GM19467 (cell line): ENCODE measurements around the gene GPR39.

Experiments used
- ATAC-seq: cut with Tn5 transposase; IDR thresholded peaks from one replicate; pipeline ENCODE4 v1.9.1; 2021; ENCODE audit warnings: mild to moderate bottlenecking, moderate library complexity; ENCODE audit not compliant: unreplicated experiment

GPR39 gene

DNA sequence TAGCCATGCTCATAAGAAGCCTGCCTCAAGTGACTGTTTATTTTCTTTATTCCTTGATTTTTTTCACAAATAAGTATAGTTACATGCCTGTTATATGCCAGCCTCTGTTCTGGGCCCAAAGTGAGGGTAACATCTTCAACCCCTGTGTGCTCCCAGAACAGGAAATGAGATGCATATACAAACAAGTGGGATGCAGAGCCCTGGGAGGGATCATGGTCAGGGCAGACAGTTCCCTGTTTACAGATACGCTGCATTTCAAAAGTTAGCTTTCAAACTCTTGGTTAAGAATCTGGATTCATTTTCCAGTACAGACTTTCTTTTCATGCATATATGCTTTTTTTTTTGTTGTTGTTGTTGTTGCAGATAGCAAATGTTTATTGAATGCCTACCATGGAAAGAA is 24.4 kb downstream of the GPR39 start:
- no peak for ATAC-seq

DNA sequence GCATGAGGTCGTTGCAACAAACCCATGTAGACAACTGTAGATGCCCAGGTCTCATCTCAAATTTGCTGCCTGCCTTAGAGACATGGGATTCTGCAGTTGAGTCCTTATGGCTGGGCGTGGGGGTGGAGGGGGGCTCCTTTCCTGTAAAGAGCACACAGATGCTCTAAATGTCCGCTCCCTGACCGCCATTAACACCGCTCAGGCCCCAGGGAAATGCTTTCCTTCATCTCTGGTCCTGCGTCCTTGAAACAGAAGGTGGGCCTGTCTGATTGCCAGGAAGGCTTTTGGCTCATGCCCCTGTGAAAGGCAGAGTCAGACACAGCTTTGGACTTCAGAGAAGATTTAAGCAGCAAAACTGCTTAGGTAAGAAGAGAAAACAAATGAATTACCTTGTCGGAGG is 25.7 kb downstream of the GPR39 start:
- ATAC-seq: no peak

DNA sequence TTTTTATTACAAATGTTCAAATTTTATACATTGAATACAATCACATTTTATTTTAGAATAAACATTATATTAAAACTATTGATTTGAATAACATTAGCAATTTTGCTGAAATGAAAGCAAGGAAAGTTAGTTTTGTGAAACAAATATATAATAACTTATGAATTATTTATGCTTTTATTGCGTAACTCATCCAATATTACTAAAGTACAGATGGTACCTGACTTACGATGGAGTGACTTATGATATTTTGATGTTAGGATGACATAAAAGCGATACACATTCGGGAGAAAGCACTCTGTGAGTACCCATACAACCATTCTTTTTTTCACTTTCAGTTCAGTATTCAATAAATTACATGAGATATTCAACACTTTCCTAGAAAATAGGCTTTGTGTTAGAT is 26.5 kb downstream of the GPR39 start:
- no peak for ATAC-seq

DNA sequence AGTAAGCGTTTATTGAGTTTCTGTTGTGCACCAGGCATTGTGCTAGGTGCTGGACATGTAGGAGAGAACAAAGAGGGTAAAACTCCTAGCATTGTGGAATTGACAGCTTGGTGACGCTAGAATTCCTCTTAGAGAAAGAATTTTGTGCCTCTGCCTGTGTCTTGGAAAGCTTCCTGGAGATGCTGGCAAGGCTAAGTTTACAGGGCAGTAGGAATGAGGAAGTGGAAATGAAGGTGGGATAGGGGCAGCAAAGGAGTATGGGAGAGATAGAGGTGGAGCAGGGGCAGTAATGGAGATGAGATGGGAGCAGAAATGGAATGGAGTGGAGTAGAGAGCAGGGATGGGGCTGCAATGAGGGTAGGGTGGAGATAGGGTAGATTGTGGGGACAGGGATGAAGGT is 29.8 kb downstream of the GPR39 start:
- ATAC-seq: no peak

DNA sequence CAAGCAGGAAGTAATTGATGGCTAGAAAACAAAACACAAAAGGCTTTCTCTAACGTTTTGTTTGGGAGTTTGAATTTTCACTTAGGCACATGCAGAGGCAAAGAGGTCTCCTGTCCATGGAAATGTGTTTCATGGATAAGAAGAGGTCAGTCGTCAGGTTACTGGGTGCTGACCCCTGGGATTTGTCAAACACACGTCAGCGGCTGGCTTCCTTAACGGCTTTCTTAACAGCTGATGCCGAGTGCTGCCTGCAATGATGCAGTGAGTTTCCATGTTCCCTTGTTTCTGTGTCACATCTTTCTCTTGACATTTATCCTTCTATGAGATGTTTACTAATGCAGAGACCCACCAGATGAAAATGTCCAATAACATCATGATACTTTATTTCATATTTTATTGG is 31.7 kb downstream of the GPR39 start:
- ATAC-seq: no peak

DNA sequence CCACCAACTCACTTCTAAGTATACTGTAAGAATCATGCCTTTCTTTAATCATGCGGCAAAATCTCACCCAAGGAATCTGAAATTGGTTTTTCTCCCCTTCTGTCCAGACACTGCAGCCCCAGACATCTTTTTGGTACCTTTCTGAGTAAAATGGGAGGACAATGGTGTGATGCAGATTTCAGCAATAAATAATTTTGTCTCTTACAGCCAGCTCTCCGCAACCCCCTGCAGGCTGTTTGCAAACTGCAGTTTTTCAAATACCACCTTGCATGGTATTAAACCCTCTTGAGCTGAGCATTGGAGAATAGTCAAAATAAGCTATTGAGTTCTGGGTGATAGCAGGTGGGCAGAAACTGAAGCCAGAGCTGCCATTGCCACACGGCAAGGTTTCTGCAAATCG is 32.2 kb downstream of the GPR39 start:
- ATAC-seq: no peak

DNA sequence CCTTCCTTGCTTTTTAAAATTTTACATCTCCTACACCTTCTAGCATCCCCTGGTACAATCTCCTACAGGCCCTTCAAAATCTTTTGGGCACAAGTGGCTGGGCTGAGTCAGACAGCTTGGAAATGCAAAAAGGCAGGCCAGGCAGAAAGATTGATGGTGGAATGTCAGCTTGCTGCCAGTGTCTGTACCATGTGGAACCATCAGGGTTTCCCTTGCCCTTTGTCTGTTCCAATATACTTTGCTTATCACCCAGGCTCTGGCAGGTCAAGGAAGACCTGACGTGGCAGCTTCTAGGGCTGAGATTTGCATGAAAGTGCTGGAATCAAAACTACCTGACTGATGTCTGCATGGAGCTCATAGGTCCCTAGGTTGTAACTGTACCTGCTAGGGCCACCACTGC is 33.3 kb downstream of the GPR39 start:
- no peak for ATAC-seq

DNA sequence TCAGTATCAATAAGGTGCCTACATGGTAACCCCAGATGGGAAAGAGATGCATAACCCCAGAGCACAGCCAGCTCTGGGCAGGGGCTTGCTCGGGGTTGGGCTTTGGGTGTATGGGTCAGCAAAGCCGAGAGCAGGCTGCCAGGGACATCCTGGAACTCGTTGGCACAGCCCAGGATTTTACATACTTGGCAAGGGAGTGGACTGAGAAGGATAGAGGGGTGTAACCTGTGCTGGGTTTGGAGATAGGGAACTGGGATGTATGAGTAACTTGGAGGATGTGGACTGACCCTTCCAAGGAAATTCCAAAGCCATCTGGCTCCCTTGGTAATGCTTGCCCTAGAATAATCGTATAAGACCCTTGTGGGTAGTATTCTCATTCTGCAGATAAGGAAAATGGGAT is 44.2 kb downstream of the GPR39 start:
- no peak for ATAC-seq

DNA sequence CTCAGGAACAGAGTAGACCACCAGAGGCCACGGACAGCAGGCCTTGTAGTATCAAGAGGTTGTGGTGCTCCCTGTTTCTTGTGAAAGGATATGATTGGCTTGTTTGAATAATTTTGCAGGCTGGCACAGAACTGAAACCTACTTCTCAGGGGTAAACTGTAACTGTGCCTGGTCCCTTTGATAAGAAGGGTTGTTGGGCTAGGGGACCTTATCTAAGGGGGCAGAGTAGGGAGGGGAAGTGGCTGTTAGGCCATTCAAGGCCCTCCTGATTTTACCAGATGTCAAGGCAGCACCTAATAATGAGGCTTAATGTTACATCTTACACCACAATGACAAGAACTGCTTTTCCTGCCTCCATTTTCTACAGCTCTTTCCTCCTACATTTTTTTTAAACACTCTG is 45.6 kb downstream of the GPR39 start:
- ATAC-seq: no peak

DNA sequence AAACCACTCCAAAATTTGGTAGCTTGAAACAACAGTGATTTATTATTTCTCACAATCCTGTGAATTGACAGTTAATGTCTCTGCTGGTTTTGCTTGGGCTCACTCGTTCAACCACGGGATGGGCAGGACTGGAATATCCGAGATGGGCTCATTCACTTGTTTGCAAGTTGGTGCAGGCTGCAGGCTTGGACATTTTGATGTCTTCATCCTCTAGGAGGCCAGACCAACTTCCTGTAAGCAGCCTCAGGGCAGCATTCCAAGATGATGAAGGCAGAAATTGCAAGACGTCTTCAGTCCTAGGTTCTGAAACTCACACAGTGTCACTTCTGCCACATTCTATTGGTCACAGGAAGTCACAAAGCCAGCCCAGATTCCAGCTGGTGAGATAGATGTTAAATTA is 47.1 kb downstream of the GPR39 start:
- no peak for ATAC-seq

DNA sequence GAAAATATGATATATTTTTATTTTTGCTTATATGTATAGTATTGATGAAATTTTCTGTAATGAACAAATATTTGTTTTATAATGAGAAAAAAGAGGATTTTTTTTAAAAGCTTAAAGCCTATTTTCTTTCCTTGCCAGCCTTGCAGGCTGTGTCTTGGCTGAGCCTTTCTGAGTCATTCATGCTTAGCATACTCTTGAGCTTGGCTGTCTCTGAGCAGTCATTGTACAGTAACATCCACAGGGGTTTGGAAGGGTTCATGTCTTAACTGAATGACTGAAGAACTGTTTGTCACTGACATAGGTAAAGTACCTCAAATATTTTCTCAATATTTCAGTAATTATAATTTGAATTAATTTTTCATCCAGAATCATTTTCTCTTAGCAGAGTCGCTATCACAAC is 49.3 kb downstream of the GPR39 start:
- ATAC-seq: no peak

DNA sequence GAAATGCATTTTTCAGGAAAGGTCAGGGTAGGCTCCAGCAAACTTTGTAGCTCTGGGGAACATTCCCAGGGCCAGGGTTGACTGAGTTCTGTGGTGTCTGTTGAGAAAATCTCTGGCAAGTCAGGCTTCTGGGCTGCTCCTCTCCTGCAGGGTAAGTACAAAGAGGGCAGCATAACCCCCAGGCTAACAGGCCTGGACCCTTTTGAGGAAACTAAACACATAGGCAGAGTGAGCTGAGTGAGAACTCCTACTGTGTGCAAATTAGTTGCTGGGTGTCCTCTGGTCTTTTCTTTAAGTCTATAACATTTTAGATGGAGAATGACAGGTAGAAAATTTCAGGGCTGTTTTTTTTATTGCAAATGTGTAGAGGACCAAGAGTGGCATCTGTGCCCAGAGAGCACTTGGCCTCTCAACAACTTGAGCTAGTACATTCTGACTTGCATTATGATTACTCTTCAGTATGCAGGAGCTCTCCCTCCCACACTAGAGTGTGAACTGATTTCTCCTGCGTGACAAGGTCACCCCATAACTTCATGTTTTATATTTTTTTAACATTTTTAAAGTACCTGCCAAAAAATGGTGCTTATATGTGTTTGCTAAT is 49.9 kb downstream of the GPR39 start:
- ATAC-seq: no peak

DNA sequence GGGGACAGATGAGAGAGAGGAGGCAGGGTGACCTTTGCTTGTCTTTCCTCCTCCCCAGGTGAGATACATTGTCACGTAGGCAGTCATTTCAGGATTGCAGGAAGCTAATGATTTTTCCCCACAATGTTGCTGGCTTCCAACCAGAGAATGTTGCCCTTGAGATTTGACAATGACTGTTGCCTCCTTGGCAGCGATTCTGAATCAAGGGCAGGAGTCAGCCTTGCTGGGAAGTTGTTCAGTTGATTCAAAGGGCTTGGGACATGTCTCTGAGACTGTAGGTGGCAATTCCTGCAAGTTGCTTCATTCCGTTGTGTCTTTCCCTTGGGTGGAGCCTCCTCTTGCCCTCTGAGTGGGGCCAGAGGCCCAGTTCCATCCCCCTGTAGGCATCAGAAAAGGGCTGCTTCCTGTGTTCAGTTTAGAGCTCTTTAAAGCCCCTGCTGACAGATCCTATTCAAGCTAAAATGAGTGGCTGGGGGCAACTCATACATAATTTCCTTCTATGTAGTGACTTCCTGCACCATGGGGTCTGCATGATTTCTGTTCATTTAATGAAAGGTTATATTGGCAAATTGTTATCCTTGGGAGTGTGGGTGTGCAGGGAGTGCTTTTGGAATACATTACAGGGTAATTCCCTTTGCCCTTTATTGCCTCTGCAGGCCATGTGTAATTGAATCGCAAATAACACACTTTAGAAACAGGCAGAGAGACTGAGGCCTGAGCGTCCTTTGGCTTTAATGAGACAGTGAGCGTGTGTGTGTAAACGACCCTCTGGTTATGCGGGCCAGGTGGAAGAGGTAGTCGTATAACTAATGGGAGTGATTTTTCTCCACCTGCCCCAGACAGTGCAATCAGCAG is 52.4 kb downstream of the GPR39 start:
- ATAC-seq: no peak

DNA sequence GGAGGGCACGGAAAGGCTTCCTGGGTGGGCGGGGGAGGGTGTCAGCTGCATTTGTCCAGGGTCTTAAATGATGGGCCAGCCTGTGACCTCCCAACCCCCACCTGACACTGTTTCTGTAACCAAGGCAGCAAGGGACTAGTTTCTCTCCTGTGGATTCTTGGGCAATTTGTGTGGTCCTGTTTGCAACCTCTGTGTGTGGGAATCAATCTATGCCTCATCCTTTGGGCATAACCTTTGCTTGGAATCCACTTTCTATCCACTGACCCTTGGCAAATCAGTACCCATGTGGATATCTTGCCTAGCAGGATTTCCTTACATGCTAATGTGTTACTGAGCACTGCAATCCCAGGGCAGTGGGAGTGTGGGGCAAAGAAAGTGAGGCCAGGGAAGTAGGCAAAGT is 54.1 kb downstream of the GPR39 start:
- ATAC-seq: no peak

DNA sequence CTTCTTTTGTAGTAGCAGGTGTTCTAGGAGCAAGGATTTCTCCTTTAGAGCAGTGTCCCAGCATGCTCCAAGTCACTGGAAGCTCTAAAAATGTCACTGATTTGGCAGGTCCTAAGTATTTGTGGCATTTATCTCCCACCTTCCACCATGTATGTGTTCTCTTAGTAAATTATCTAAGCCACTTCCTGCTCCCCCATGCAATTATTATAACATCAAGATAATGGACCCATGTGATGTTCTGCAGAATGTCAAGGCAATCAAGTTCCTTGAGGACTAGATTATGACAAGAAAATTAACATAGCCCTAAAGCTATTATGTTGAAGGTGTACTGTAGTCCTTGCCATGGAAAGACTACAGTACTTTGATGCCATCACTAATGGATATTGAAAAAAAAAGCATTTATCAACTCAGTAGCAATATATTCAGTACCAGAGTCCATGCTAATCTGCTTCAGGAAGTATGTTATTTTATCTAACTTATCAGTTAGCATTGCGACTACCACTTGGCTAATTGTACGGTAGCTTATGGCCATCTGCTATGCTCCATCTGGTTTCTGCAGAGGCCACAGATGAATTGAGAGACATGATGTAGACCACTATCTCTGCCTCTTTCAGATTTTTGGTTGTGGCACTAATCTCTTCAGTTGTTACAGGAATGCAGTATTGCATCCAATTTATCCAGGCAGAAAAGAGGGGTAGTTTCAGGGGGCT is 56.7 kb downstream of the GPR39 start:
- no peak for ATAC-seq

DNA sequence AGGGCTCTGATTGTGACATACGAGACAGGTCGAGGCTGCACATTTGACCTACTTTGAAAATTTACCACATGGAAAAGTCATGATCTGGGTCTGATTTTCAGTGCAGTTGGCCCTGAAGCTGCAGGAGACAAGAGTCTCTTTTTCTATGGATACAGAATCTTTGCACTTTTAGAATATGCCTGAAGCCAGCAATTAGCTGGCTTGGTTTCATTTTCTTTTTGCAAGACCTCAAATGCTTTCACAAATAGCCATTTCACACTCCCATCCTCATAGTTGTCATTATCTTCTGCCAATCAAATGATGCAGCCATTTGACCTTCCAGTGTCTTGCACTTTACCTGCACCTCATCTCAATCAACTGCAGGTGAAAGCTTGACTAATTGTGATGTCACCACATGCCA is 59.0 kb downstream of the GPR39 start:
- no peak for ATAC-seq

DNA sequence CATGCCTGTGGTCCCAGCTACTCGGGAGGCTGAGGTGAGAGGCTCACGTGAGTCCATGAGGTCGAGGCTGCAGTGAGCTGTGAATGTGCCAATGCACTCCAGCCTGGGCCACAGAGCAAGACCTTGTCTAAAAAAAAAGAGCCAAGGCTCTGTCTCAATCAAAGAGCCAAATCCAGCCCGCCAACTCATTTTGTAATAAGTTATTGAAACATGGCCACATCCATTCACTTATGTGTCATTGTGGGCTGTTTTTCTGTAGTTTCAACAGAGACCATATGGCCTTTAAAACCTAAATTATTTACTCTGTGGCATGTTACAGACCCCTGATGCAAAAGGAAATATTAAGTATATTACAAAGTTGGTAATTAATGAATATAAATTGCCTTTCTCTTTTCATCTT is 60.8 kb downstream of the GPR39 start:
- no peak for ATAC-seq

DNA sequence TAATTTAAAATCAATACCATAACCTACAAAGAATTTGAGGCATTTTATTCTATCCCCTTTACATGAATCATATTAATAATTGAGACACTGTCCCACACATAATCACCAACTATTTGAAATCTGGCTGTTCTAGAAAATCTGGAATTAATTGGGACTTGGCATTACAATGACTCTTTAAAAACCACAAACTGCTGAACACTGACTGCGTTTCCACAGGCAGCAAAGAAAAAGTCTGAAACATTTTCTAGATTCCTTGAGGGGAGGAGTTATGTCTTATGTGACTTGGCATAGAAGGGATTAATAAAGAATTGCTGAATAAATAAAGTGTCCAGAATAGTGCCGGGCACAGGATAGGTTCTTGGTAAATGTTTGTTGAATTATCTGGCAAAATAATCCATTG is 61.4 kb downstream of the GPR39 start:
- no peak for ATAC-seq

DNA sequence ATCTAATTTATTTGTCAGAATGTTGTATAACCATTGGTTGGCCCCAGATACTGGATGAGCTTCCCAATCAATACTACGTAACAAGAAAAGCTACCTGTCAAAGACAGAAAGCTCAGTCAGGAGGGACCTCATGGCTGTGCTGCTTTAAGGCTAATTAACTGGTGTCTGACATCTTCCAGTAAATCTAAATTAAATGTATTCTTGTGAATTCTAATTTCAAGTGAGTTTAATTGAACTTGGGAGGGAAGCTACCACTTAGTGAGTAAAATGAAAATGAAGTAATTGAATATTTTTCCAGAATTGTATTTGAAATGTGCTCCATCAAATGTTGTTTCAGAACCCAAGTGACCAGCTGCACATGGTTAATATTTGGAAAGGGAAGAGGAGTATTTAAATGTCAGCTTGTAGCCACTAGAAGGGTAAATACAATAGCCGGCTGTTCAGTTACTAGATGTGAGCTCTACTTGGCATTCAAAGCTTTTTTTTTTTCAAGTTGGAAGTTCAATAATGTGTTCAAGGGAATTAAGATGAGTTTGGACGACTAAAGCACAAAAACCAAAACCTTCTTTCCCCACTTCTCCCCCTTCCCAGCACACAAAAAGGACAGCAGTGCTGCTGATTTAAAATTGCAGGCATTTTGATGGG is 62.0 kb downstream of the GPR39 start:
- no peak for ATAC-seq

DNA sequence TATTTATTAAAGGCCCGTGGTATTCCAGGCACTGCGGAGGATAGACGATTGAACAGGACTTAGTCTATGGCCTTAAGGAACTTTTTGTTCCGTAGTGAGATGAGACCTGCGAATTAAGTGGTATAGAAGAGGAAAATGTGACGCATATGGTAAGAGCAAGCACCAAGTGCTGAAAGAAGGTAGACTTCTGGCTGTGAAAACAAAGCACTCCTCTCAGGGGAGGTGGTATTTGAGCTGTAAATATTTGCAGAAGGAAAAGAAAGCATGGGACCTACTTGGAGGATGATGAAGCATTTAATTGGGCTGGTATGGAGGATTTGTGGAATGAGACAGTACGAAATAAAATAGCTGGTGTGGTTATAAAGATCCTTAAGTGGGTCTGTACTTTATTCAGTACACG is 62.5 kb downstream of the GPR39 start:
- ATAC-seq: no peak

DNA sequence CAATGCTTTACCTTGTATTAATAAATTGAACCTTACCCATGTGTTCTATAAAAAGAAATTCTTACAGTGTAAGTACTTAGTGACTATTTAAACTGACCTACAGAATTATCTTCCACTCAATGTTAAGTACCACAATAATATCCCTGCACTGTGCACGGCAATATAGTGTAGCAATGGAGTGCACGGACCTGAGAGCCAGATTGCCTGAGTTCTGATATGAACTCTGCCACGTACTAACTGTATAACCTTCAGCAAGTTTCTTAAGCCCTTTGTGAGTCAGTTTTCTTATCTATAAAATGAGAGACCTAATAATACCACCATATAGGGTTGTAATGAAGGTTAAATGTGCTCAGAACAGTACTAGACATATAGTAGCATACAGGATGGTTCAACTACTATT is 66.2 kb downstream of the GPR39 start:
- no peak for ATAC-seq

DNA sequence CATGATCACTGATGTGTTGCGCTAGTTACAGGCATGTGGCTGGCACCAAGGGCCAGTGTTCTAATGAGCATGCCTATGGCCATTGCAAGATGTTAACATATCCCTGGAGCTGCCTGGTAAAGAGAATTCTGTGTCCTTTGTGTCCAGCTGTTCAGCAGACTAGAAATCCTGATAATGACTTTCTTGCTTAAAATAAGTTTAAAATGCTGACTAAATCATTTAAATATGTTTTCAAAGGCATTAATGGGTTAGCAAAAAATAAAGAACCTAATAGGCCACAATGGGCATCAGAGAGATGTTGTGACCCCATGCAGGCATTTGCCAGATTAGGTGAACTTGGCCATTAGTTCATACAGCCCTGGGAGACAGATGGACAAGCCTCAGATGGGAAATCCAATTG is 67.5 kb downstream of the GPR39 start:
- ATAC-seq: no peak
